CD14-positive monocyte (primary cell): ENCODE data around the gene COL9A3. TPM values are rescaled to one million over a fixed set of nuclear protein-coding genes. Genes with fewer than 3 reads are reported as not detected.

Experiments used
- DNase-seq, 3 donors: peaks; one replicate each; pipeline ENCODE4 v3.0.0-alpha.2; 2011 to 2022
- H2AFZ ChIP-seq: 2 replicates; pipeline ENCODE4 v1.6.0; 2012; ENCODE audit warnings: mild to moderate bottlenecking, low read depth, low read length, inconsistent platforms; ENCODE audit not compliant: insufficient read depth, poor library complexity, severe bottlenecking
- H3K27ac ChIP-seq, 2 donors: 1 replicate in 1 of 2; 2 replicates in 1 of 2; pipeline ENCODE4 v1.5.1; 2012 to 2013; ENCODE audit warnings: low read length in 2 of 2, control low read depth in 1 of 2, inconsistent platforms in 1 of 2, low read depth in 1 of 2, mild to moderate bottlenecking in 1 of 2
- H3K27me3 ChIP-seq, 2 donors: one replicate each; pipeline versions ENCODE4 v1.6.0 to v1.6.1; 2011 to 2013; ENCODE audit warnings: low read length in 2 of 2; ENCODE audit not compliant: control insufficient read depth in 2 of 2, insufficient read depth in 2 of 2
- H3K36me3 ChIP-seq, 2 donors: replicated peaks in 1 of 2; 1 replicate in 1 of 2; 2 replicates in 1 of 2; pipeline versions ENCODE4 v1.5.1 to v1.6.1; 2012 to 2013; ENCODE audit warnings: low read length in 2 of 2, control low read depth in 1 of 2, inconsistent platforms in 1 of 2, mild to moderate bottlenecking in 1 of 2; ENCODE audit not compliant: insufficient read depth in 2 of 2, control insufficient read depth in 1 of 2
- H3K4me1 ChIP-seq, 2 donors: 1 replicate in 1 of 2; 2 replicates in 1 of 2; pipeline versions ENCODE4 v1.5.1 to v1.6.1; 2012 to 2013; ENCODE audit warnings: low read length in 2 of 2, control low read depth in 1 of 2, inconsistent platforms in 1 of 2, mild to moderate bottlenecking in 1 of 2, moderate library complexity in 1 of 2; ENCODE audit not compliant: insufficient read depth in 2 of 2, control insufficient read depth in 1 of 2
- H3K4me2 ChIP-seq: replicated peaks from 2 replicates; pipeline ENCODE3; 2012; ENCODE audit warnings: low read length, moderate library complexity, mild to moderate bottlenecking; ENCODE audit not compliant: poor library complexity, severe bottlenecking; ENCODE audit errors: extremely low read depth
- H3K4me3 ChIP-seq, 3 experiments: fragments of 200-600 bp in 1 of 3; sonication (generic) in 1 of 3; replicated peaks in 1 of 3; 1 replicate in 2 of 3; 2 replicates in 1 of 3; pipeline ENCODE4 v1.5.1; 2011 to 2013; ENCODE audit warnings: low read length in 3 of 3, mild to moderate bottlenecking in 3 of 3, control low read depth in 2 of 3, low read depth in 2 of 3, inconsistent platforms in 1 of 3, moderate library complexity in 1 of 3
- H3K79me2 ChIP-seq: 2 replicates; pipeline ENCODE4 v1.6.0; 2012; ENCODE audit warnings: mild to moderate bottlenecking, control low read depth, inconsistent platforms, low read length, moderate library complexity; ENCODE audit not compliant: insufficient read depth
- H3K9ac ChIP-seq: 2 replicates; pipeline ENCODE4 v1.6.0; 2017; ENCODE audit warnings: low read length, mild to moderate bottlenecking; ENCODE audit not compliant: insufficient read depth, poor library complexity, severe bottlenecking
- H3K9me3 ChIP-seq, 2 donors: replicated peaks in 1 of 2; 1 replicate in 1 of 2; 2 replicates in 1 of 2; pipeline versions ENCODE4 v1.5.1 to v1.6.1; 2012 to 2013; ENCODE audit warnings: low read length in 2 of 2, control low read depth in 1 of 2; ENCODE audit not compliant: control insufficient read depth in 1 of 2, insufficient read depth in 1 of 2
- H4K20me1 ChIP-seq: 2 replicates; pipeline ENCODE4 v1.6.0; 2012; ENCODE audit warnings: mild to moderate bottlenecking, low read length, control low read depth, moderate library complexity; ENCODE audit not compliant: insufficient read depth
- H3K27ac Mint-ChIP-seq, 7 donors: one replicate each; pipeline ENCODE4 v1.8.0; 2020; ENCODE audit warnings: mild to moderate bottlenecking in 7 of 7, mixed read lengths in 7 of 7, moderate library complexity in 6 of 7, inconsistent platforms in 2 of 7
- H3K27me3 Mint-ChIP-seq, 3 donors: one replicate each; pipeline ENCODE4 v1.8.0; 2021 to 2022; ENCODE audit warnings: low read depth in 3 of 3, mild to moderate bottlenecking in 3 of 3, mixed read lengths in 3 of 3, moderate library complexity in 3 of 3, inconsistent platforms in 1 of 3
- H3K36me3 Mint-ChIP-seq, 2 donors: one replicate each; pipeline ENCODE4 v1.8.0; 2020; ENCODE audit warnings: mixed read lengths in 2 of 2, inconsistent platforms in 1 of 2, mild to moderate bottlenecking in 1 of 2
- H3K4me1 Mint-ChIP-seq: one replicate; pipeline ENCODE4 v1.8.0; 2020; ENCODE audit warnings: mild to moderate bottlenecking, mixed read lengths
- H3K4me3 Mint-ChIP-seq, 2 donors: one replicate each; pipeline ENCODE4 v1.8.0; 2020; ENCODE audit warnings: mild to moderate bottlenecking in 2 of 2, mixed read lengths in 2 of 2, moderate library complexity in 1 of 2
- H3K9me3 Mint-ChIP-seq, 7 donors: one replicate each; pipeline ENCODE4 v1.8.0; 2020 to 2022; ENCODE audit warnings: mixed read lengths in 7 of 7, mild to moderate bottlenecking in 6 of 7, moderate library complexity in 6 of 7, inconsistent platforms in 2 of 7
- CTCF ChIP-seq: fragments of 200-600 bp; IDR thresholded peaks from one replicate; pipeline ENCODE4 v1.8.0; 2022; ENCODE audit warnings: antibody characterized with exemption, mild to moderate bottlenecking
- WGBS: methylation state at CpG from one replicate; pipeline ENCODE4 v1.1.5; 2013; ENCODE audit warnings: missing lambda C conversion rate; ENCODE audit not compliant: insufficient coverage; 5-methylcytosine and 5-hydroxymethylcytosine counted together
- intact Hi-C, 2 donors: fragments of 100-400 bp; cut with micrococcal nuclease; formaldehyde crosslinking; loops; one replicate each; pipeline versions ENCODE4 v1.15.0 to v1.15.1; 2023
- polyA plus RNA-seq, 3 donors: library from polyadenylated mRNA; depleted of rRNA in 1 of 3; unstranded in 2 of 3; stranded (reverse) in 1 of 3; fragments of 300-500 nt in 2 of 3; fragments of >200 nt in 1 of 3; fragmentation: Illumina TruSeq in 2 of 3; gene quantifications; 1 replicate in 2 of 3; 2 replicates in 1 of 3; pipeline ENCODE4 v1.2.3, GENCODE V29; 2012 to 2021

COL9A3 gene
- polyA plus RNA-seq, 3 donors: 1.8 to 4.4 (median 2.6) TPM

- Histone ChIP-seq H3K4me3 (no peak overlapping the region), H3K79me2 (no peaks in the 10 kb centered on the region), H4K20me1 (peaks cover 34% of the 10 kb centered on the region), H3K4me2 (no peak overlapping the region), H2AFZ (no peak overlapping the region), H3K27ac (no peak overlapping the region), H3K4me1 (peaks cover 0 to 5% of the 10 kb centered on the region in 2 donors), H3K27me3 (no peaks in the 10 kb centered on the region), H3K36me3 (peaks cover 60 to 74% of the 10 kb centered on the region in 2 donors), H3K9ac (no peak overlapping the region), H3K9me3 (no peaks in the 10 kb centered on the region)
- H3K4me3 Mint-ChIP-seq: no peak overlapping the region
- peaks cover 50 to 71% of the 10 kb centered on the region in 2 donors for H3K36me3 Mint-ChIP-seq
- TF ChIP-seq CTCF: no peak
- H3K9me3 Mint-ChIP-seq: peaks cover 0 to 2% (median 0%) of the 10 kb centered on the region in 7 donors
- DNase-seq: no peak
- WGBS: 94% methylated on average over 3 of the region's 8 CpGs
- intact Hi-C loops: no loop called here
- no peak overlapping the region for H3K27ac Mint-ChIP-seq
- H3K4me1 Mint-ChIP-seq: peaks cover 5% of the 10 kb centered on the region
- no peaks in the 10 kb centered on the region for H3K27me3 Mint-ChIP-seq
These were observed 67.7 kb downstream of the COL9A3 start for GRCh38 chr20:62884556-62884955.

- Histone ChIP-seq H3K9me3 (no peaks in the 10 kb centered on the region), H3K27me3 (no peaks in the 10 kb centered on the region), H3K9ac (no peak overlapping the region), H3K4me3 (no peak overlapping the region), H2AFZ (no peak overlapping the region), H4K20me1 (peaks cover 32% of the 10 kb centered on the region), H3K36me3 (peaks cover 64 to 74% of the 10 kb centered on the region in 2 donors), H3K4me2 (no peak overlapping the region), H3K4me1 (peaks cover 0 to 5% of the 10 kb centered on the region in 2 donors), H3K27ac (no peak overlapping the region), H3K79me2 (no peaks in the 10 kb centered on the region)
- peaks cover 55 to 71% of the 10 kb centered on the region in 2 donors for H3K36me3 Mint-ChIP-seq
- no peak for TF ChIP-seq CTCF
- peaks cover 0 to 2% (median 0%) of the 10 kb centered on the region in 7 donors for H3K9me3 Mint-ChIP-seq
- H3K27me3 Mint-ChIP-seq: peaks cover 0 to 2% (median 0%) of the 10 kb centered on the region in 3 donors
- peak overlapping the region in 2 of 7 donors; percentile 15 to 25 for H3K27ac Mint-ChIP-seq
- H3K4me3 Mint-ChIP-seq: no peak overlapping the region
- DNase-seq: no peak
- intact Hi-C loops: no loop called here
- 92% methylated on average over 17 of the region's 20 CpGs for WGBS
- peaks cover 5% of the 10 kb centered on the region for H3K4me1 Mint-ChIP-seq
These were observed 68.4 kb downstream of the COL9A3 start for GRCh38 chr20:62885046-62885895.
